ENCODE results near the gene ALG2. TPM values are rescaled to one million over a fixed set of nuclear protein-coding genes. Genes with fewer than 3 reads are reported as not detected.

ALG2 gene
- total and polyA plus RNA-seq, 10 donors, result 15.4 to 39.5 (median 26.0) TPM

DNA sequence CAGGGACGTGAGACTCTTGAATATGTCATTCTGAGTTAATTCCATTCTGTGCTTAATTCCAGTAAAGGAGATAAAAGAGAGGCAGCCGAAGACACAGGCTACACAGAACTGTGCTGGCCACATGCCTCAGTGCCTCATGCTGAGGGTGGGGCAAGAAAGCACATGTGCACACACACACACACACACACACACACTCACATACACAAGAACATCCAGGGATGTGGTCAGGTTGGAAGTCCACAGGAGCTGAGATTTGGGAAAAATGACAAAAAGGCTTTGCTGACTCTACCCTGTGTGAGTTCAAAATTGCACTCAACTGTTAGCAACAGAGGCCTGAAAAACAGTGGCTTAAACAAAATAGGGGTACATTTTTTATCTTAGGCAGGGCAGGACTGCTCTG lies 40.5 kb downstream of the ALG2 start:
- Histone ChIP-seq H3K36me3 (no peaks in the 10 kb centered on the region), H3K4me1 (peaks cover 10 to 43% (median 21%) of the 10 kb centered on the region in 6 donors), H3K4me3 (no peak overlapping the region), H3K27me3 (replicated peaks in 1 of 7) (no peaks in the 10 kb centered on the region), H3K9me3 (no peaks in the 10 kb centered on the region), H3K27ac (no peak overlapping the region)
- no peak for DNase-seq
- intact Hi-C loops (cut with DNase I; ENCODE audit: low total_unique reads), result no loop called here
- 73 to 95% (median 86%) methylated on average over 2 of the region's 2 CpGs for WGBS, 5 donors
- TF ChIP-seq, protein P1, sequence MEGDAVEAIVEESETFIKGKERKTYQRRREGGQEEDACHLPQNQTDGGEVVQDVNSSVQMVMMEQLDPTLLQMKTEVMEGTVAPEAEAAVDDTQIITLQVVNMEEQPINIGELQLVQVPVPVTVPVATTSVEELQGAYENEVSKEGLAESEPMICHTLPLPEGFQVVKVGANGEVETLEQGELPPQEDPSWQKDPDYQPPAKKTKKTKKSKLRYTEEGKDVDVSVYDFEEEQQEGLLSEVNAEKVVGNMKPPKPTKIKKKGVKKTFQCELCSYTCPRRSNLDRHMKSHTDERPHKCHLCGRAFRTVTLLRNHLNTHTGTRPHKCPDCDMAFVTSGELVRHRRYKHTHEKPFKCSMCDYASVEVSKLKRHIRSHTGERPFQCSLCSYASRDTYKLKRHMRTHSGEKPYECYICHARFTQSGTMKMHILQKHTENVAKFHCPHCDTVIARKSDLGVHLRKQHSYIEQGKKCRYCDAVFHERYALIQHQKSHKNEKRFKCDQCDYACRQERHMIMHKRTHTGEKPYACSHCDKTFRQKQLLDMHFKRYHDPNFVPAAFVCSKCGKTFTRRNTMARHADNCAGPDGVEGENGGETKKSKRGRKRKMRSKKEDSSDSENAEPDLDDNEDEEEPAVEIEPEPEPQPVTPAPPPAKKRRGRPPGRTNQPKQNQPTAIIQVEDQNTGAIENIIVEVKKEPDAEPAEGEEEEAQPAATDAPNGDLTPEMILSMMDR (IDR thresholded peaks at IDR 0.05 in 8 of 11, conservative IDR thresholded peaks at IDR 0.05 in 3 of 11), result no peak
- no peak for TF ChIP-seq POLR2AphosphoS5 (IDR thresholded peaks at IDR 0.05)
- TF ChIP-seq POLR2A (IDR thresholded peaks at IDR 0.05), result no peak

GRCh38 chr9:99180662-99181061 lies 41.1 kb downstream of the ALG2 start:
- WGBS, 5 donors, result 71 to 82% (median 81%) methylated on average over 9 of the region's 9 CpGs
- Histone ChIP-seq H3K27ac (no peak overlapping the region), H3K4me3 (no peak overlapping the region), H3K36me3 (no peaks in the 10 kb centered on the region), H3K4me1 (peaks cover 10 to 43% (median 21%) of the 10 kb centered on the region in 6 donors), H3K9me3 (no peaks in the 10 kb centered on the region), H3K27me3 (replicated peaks in 1 of 7) (no peaks in the 10 kb centered on the region)
- no peak for DNase-seq
- TF ChIP-seq POLR2AphosphoS5 (IDR thresholded peaks at IDR 0.05) (no peak), POLR2A (IDR thresholded peaks at IDR 0.05) (no peak)
- TF ChIP-seq, protein P1 (IDR thresholded peaks at IDR 0.05 in 8 of 11, conservative IDR thresholded peaks at IDR 0.05 in 3 of 11), result no peak
- intact Hi-C loops (cut with DNase I; ENCODE audit: low total_unique reads), result no loop called here

GRCh38 chr9:99180199-99180598 lies 41.5 kb downstream of the ALG2 start:
- Histone ChIP-seq H3K27me3 (replicated peaks in 1 of 7) (no peaks in the 10 kb centered on the region), H3K27ac (no peak overlapping the region), H3K4me1 (peaks cover 10 to 42% (median 21%) of the 10 kb centered on the region in 6 donors), H3K4me3 (no peak overlapping the region), H3K9me3 (no peaks in the 10 kb centered on the region), H3K36me3 (no peaks in the 10 kb centered on the region)
- WGBS, 5 donors, result 86 to 98% (median 92%) methylated on average over 1 of the region's 1 CpG
- DNase-seq, result no peak
- intact Hi-C loops (cut with DNase I; ENCODE audit: low total_unique reads), result no loop called here
- TF ChIP-seq POLR2A (IDR thresholded peaks at IDR 0.05) (no peak), POLR2AphosphoS5 (IDR thresholded peaks at IDR 0.05) (no peak)
- TF ChIP-seq, protein P1 (IDR thresholded peaks at IDR 0.05 in 8 of 11, conservative IDR thresholded peaks at IDR 0.05 in 3 of 11), result no peak

DNA sequence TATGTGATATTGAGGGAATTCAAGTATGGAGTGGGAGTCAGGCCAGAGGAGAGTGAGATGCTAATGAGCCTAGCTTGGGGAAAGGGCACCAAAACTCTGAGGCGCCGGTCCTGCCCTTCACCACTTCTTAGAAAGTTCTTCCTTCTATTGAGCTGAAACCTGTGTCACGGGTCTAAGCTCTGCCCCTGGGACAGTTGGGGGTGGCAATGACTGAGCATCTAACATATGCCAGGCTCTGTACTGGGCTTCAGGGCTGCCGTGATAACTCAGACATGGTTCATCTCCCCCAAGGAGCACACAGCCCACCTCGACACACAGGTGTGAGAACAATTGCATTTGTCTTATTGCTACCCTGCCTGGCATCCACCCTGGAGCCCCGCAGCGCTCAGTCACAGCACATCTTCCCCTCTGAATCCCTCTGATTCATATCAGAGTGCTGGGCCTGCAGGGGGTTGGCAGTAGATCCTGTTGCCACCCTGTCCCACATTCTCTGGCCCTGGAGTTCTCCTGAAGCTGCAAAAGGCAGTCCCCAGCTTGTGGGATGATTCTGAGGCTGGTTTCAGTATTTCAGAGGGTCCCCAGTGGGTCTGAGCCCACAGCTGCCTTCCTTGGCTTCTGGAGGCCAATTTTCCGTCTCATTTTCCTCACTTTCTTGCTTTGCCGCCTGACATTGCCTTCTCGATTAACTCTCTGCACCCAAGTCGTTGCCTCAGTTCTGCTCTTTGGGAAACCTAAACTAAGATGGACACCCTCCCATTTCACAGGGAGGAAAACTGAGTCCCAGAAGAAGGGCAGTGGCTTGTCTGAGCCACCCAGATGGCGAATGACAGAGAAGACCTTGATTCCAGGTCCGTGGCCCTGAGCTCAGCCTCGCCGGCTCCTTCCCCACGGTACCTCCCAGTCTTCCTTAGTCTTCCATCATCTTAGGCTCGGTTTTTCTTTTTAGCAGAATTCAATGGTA lies 42.5 kb downstream of the ALG2 start:
- no peaks in the 10 kb centered on the region for H3K27me3 ChIP-seq (replicated peaks in 1 of 7)
- no peak for DNase-seq

More for the DNA sequence above, 42.5 kb downstream of the ALG2 start:
- intact Hi-C loops (cut with DNase I; ENCODE audit: low total_unique reads), result no loop called here
- peaks cover 2 to 32% (median 11%) of the 10 kb centered on the region in 6 donors for H3K4me1 ChIP-seq
- TF ChIP-seq, protein P1 (IDR thresholded peaks at IDR 0.05 in 8 of 11, conservative IDR thresholded peaks at IDR 0.05 in 3 of 11), result no peak
- TF ChIP-seq POLR2A (IDR thresholded peaks at IDR 0.05) (no peak), POLR2AphosphoS5 (IDR thresholded peaks at IDR 0.05) (no peak)
- H3K9me3 ChIP-seq, result no peaks in the 10 kb centered on the region
- H3K27ac ChIP-seq, result no peak overlapping the region
- H3K4me3 ChIP-seq, result no peak overlapping the region
- no peaks in the 10 kb centered on the region for H3K36me3 ChIP-seq
- WGBS, 5 donors, result 85 to 92% (median 91%) methylated on average over 17 of the region's 17 CpGs

Measured in spleen (tissue), 11 donors.